Stimulated activated CD4-positive, alpha-beta T cell treated with anti-CD3 and anti-CD28 coated beads, Interleukin-12 subunit alpha, Interleukin-12 subunit beta, amount 100 ng/mL, for 24 hours (primary cell): ENCODE results near the gene MMEL1.

Source experiments
- DNase-seq, 2 experiments: peaks; one replicate each; pipeline ENCODE4 v3.0.0-alpha.2; 2020; ENCODE audit warnings: low read depth in 2 of 2

The MMEL1 gene

DNA sequence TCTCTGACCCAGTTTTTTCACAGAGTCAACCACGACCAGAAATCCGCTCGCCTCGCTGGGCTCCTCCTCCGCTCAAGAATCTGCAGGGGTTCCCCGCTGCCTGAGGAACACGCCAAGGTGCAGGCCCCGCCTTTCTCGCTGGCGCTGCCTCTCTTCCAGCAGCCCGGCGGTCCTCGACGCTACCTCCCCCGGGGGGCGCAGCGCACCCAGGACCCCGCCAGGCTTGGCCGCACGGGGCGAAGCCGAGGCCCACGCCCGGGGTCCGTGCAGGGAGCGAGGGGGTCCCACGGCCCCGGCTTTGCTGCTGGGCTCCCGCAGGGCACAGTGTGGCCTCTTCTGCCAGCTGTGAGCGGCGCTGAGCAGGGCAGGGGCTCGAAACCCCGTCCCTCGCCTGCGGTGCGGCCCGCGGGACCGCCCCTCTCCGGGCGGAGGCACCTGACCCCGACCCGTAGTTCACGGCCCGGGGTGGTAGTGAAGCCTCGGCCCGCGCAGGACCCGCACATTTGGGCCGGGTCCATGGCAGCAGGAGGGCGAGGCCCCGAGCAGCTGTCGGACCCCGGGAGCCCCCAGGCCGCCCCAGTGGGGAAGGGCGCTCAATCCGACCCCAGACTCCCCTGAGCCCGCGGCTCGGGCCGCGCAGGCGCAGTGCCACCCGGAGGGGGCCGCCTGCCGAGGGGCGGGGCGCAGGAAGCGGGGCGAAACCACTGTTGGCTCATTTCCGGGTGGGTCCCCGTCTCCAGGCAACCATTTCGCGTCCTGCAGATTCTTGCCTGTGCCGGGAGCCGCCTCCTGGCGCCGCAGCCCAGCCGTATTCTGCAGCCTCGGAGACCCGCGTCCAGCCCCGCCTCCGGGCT, 10.0 kb upstream of the MMEL1 start:
- DNase-seq = peak; percentile 84 to 91

DNA sequence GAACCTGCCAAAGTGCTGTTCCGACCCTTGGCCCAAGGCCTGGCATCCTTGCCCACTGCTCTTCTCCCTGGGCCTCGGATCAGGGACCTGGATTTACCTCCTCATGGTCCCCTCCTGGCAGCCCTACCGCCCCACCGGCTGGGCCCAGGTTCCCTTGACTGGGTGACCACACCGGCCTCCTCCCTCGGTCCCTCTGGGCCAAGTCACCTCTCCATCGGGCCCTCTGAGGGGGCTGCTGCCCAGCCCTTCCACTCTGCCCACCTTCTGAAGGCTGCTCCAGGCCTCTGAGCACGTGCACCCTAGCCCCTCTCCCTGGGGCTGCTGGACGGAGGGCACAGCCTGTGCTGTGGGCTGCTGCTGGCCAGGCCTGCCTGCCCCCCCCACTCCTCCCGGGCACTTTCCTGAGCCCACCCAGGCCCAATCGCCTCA, 9.3 kb upstream of the MMEL1 start:
- no peak for DNase-seq

- no peak for DNase-seq
These were observed 8.7 kb upstream of the MMEL1 start for GRCh38 chr1:2641381-2642130.

GRCh38 chr1:2640626-2641025, 7.8 kb upstream of the MMEL1 start:
- no peak for DNase-seq

DNA sequence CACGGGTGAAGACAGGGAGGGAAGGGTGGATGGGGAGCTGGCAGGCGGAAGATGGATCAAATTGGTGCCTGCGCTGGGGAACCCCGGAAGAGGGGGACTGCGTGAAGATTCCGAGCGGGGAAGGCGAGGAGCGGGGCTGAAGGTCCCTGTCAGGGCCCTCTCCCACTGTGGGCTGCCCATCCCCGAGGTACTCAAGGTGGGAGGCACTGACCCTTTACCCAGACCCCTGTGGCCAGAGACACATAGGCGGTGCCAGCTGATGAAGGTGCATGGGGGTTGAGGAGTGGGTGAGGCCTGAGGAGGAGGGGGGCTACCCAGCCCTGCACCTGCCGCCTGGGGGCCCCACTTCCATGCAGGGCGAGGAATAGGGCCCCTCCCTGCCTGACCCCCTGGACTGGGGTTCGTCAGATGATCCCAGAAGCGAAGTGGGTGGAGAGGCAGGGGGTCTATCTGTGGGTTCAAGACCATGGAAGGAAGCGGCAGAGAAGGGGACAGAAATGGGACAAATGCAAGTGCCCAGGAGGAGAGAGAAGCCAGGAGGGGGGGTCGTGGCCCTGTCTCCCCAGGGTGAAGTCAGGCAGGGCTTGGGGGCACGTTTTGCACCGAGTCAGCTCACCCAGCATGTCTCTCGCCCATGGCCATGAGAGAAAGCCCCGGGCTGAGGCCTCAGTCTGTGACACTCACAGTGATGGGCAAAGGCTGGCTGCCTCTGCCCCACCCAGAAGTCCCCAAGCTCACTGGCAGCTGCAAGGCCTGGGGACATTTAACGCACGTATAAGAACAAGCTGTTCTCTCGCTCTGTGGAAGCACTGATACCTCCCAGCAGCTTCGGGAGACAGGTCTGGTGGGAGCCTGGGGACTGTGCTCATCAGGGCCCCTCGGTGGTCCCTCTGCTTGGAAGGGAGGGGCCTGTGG, 7.0 kb upstream of the MMEL1 start:
- no peak for DNase-seq

DNA sequence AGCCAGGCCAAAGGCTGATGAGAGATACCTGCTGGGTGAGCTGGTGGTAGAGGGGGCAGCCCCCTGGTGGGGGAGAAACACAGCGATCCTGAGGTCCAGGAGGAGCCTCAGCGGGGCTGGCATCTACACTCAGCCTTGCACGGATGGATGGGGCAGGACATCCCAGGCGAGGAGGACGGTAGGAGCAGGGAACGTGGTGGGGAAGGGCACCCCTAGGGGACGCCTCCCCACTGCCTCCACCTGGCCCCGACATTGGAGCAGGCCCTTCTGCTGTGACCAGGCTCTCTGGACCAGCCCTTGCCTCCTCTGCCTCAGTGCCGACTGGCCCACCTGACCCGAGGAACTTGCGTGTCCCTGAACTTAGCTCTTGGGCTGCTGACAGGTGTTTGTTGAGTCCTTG, 6.4 kb upstream of the MMEL1 start:
- DNase-seq = no peak

- no peak for DNase-seq
These were observed 5.8 kb upstream of the MMEL1 start for GRCh38 chr1:2638466-2639115.

- DNase-seq = no peak
These were observed 4.8 kb upstream of the MMEL1 start for GRCh38 chr1:2637442-2638145.

- DNase-seq = no peak
These were observed 3.9 kb upstream of the MMEL1 start for GRCh38 chr1:2636733-2637132.

DNA sequence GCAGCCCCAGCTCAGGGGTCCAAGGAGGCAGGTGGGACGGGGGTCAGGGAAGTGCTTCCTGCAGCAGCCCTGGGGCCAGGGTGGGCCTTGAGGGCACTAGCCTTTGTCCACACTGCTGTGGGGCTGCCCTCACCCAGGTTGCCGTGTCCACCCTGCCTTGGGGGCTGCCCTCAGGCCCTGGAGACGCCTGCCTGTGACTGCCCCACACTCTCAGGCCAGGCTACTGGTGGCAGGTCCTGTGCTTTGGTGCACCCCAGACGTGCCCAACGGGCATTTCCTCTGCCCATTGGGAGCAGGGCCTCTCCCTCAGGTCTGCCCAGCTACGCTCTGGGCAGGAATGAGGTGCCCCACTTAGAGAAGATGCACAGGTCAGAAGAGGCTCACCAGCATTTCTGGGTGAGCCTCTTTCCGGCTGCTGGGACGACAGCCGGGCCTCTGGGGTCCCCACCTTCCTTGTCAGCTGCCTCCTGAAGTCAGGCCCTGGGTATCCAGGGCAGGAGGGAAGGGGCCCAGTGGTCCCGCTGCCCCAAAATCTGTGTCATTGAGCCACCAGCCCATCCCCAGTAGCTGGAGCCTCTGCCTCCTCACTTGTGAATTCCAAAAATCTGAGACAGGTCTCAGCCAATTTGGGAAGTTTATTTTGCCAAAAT, 2.7 kb upstream of the MMEL1 start:
- no peak for DNase-seq

GRCh38 chr1:2633936-2634491, 1.2 kb upstream of the MMEL1 start:
- DNase-seq = no peak

DNA sequence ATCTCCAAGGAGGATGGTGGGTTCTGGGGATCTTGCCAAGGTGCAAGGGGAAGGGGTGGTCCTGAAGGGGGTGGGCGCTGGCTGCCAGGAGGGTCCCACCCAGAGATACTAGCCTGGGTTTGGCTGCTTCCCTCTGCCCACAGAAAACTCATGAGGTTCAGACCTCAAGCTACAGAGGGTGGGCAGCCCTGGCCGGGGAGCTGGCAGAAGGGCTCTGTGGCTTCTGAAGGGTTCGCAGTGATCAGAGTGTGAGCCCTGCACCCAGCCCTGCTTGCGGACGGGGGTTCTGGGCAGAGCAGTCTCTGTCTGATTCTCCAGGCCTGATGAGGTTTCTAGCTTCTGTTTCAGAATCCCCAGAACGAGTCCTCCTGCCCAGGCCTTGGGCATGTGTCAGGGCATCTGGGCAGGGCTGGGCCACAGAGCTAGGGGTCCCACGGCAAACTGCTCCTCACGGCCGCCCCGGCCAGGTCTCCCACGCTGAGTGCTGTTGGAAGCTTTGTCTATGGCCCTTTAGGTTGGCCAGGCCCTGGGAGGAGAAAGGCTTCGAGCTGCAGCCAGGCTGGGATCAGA, 635 bp upstream of the MMEL1 start:
- no peak for DNase-seq

GRCh38 chr1:2632051-2632430, 775 bp downstream of the MMEL1 start:
- DNase-seq = no peak

- no peak for DNase-seq
These were observed 1.4 kb downstream of the MMEL1 start for GRCh38 chr1:2631136-2632050.

- DNase-seq = no peak
These were observed 2.2 kb downstream of the MMEL1 start for GRCh38 chr1:2630498-2631135.

DNA sequence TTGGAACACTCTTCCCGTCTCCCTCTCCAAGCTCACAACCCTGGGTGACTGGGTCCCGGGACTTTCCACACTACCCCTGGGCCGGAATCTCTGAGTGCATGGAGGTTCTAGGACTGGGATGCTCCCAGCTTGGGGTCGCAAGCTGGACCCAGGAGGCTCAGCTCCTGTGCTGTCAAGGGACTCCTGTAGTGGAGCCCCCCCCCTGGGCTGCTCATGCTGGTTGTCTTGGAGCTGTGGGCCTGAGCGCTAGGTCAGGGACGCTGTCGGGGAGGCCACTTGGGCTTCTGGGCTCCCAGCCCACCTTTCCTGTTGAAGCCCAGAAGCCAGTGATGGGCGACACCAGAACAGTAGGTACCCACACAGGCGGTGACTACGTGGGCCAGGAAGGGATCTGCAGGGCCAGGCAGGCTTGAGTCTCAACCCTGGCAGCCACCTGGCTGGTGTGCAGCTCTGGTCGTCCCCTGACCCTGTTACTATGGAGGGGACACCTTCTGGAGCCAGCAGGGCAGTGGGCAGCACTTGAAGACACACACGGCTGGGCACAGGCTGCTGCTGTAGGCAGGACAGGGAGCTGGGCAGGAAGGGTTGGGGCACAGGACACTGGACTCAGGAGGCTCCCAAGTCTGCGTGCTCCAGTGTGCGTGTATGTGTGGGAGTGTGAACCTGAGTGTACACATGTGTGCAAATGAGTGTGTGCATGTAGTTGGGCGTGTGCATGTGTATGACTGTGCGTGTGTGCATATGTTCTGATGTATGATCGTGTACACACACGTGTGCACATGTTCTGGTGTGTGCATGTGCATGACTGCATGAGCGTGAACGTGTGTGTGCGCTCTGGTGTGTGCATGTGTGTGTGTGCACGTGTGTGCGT, 3.0 kb downstream of the MMEL1 start:
- no peak for DNase-seq

DNA sequence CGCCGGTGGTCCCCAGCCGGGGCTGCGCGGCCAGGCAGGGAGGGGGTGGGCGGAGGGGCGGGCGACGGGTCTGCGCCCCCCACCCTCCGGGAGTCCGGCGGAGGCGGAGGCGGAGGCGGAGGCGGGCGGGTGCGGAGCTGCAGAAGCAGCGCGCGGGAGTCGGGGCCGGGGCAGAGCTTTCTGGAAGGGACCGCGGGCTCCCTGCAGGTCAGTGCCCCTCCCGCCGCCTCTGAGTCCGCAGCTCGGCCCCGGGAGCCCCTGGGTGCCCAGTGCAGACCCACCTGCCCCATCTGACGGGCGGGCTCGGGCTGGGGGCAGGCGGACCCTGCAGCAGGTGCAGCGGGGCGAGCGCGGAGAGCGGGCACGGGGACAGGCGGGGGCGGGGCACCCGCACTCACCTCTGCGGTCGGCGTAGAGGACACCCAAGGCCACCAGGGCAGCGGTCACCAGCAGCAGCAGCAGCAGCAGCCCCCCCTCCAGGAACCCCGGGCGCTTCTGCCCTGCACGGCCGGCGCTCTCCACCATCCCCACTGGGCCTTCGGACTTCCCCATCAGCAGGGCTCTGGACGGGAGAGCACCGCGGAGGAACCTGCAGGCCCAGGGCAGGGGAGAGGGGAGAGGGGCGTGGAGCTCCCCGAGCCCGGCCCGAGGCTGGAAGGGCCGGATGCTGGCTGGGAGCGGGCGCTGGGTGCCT, 3.7 kb downstream of the MMEL1 start:
- no peak for DNase-seq
